22Rv1 (cell line): ENCODE results near the gene ST8SIA6.

Experiments
- H3K27ac ChIP-seq: fragments of 450-650 bp; 2 replicates; pipeline ENCODE4 v1.5.1; 2017
- ZFX ChIP-seq: fragments of 450-650 bp; IDR thresholded peaks from 2 replicates; pipeline ENCODE4 v1.6.1; 2017; ENCODE audit warnings: antibody characterized with exemption, borderline replicate concordance
- TF ChIP-seq, protein P1 (sequence below): fragments of 450-650 bp; IDR thresholded peaks from 2 replicates; pipeline ENCODE4 v1.5.1; 2017; ENCODE audit warnings: mild to moderate bottlenecking

ST8SIA6 gene

DNA sequence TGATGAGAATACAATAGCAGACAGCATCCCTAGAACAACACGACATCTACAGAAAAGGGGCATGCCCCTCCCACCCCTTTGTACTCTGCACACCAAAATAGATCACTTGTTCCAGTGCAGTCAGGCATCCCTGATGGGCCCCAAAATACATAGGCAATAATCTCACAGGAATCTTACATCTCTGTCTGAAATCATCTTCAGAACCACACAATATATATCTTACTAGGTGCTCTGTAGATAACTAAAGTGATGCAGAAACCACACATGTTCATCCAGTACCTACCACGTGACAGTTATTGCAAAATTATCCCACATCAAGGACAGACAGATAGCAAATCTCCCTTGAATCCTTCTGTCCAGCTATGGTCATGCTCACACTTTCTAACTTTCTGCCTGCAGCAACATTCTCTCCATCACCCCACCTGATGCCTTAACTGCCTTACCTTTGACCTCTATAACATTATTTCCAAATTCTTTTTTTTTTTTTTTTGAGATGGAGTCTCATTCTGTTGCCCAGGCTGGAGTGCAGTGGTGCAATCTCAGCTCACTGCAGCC, 30.7 kb downstream of the ST8SIA6 start:
- TF ChIP-seq, protein P1, sequence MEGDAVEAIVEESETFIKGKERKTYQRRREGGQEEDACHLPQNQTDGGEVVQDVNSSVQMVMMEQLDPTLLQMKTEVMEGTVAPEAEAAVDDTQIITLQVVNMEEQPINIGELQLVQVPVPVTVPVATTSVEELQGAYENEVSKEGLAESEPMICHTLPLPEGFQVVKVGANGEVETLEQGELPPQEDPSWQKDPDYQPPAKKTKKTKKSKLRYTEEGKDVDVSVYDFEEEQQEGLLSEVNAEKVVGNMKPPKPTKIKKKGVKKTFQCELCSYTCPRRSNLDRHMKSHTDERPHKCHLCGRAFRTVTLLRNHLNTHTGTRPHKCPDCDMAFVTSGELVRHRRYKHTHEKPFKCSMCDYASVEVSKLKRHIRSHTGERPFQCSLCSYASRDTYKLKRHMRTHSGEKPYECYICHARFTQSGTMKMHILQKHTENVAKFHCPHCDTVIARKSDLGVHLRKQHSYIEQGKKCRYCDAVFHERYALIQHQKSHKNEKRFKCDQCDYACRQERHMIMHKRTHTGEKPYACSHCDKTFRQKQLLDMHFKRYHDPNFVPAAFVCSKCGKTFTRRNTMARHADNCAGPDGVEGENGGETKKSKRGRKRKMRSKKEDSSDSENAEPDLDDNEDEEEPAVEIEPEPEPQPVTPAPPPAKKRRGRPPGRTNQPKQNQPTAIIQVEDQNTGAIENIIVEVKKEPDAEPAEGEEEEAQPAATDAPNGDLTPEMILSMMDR = no peak
- TF ChIP-seq ZFX = no peak
- no peak overlapping the region for H3K27ac ChIP-seq

DNA sequence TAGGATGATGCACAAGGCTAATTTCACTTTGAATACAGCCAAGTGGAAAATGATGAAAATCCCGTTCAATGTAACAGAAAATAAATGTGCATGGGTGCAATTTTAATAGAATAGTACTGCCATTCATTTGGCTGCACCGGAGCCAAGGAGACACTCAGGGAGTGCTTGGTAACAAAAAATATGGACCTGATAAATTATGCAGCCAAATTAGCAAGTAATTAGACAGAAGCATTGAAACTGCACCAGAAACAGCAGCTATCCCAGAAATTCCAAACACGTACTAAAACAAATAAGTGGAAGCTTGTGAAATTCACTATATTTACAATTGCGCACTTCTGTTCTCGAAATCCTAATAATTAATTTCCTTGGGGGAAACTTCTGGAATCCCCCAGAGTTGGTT, 31.5 kb downstream of the ST8SIA6 start:
- no peak overlapping the region for H3K27ac ChIP-seq

DNA sequence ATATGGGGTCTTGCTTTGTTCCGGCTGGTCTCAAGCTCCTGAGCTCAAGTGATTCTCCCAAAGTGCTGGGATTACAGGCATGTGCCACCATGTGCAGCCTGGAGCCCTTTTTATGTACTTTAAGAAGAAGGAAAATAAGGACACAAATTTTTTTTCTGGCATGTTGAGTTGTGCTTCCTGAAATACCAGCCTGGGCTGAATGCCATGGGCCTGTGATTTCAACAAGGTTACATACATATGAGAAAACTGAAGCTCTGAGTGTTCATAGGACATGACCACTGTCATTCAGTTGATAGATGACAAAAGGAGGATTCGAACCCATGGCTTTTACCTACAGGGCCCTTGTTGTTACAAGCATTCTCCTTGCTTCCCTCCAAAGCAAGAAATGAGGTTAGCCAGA, 36.1 kb downstream of the ST8SIA6 start:
- no peak for TF ChIP-seq ZFX
- TF ChIP-seq, protein P1 = no peak
- H3K27ac ChIP-seq = no peak overlapping the region

More for the DNA sequence above, 31.5 kb downstream of the ST8SIA6 start:
- TF ChIP-seq, protein P1 = no peak
- TF ChIP-seq ZFX = no peak

DNA sequence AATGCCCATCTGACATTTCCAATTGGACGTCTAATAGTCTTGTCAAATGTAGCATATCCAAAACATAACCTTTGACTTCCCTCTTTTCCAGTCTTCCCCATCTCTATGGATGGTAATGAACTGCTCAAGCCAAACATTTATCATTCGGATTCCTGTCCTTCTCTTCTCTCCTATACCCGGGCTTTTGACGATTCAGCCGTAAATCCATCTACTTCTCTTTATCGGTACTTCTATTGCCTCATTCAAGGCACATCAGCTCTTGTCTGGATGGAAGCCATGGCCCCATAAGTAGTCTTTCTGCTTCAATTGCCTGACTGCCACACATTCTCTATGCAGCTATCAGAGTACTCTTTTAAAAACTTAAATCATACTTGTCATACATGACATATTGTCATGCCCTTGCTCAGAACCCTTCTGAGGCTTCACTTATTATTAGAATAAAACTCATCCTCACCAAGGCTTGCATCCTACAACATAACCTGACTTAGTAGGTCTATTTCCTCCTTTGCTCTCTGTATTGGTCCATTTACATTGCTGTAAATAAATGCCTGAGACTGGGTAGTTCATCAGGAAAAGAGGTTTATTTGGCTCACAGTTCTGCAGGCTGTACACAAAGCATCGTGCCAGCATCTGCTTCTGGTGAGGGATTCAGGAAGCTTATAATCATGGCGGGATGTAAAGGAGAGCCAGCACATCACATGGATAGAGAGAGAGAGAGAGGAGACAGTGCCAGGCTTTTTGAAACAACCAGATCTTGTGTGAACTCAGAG, 37.8 kb downstream of the ST8SIA6 start:
- H3K27ac ChIP-seq = no peak overlapping the region
- TF ChIP-seq, protein P1 = no peak
- no peak for TF ChIP-seq ZFX

DNA sequence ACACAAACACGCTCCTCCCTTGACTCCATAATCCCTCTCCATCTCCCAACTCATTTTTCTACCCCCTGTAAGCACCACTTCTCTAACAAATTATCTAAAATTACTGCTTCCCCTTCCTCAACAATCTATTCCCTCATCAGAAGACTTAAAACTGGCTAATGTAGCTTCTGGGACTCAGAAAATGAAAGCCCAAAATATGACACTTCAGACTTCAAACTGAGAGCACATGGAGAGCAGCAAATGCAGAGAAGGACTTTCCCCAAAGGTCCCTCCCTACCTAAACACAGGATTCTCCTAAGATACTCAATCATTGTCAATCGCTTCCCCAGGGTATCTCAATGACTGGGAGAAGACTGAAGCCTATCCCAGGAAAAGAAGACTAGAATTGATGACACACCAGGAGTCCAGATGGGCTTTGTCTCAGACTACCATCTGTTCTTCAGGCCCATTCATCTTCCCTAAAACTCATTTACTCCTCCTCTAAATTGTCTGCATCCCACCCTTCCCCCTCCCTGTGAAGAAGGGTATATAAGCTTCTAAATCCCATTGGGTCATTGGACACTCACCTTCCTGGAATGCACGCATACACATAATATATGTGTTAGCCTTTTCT, 39.2 kb downstream of the ST8SIA6 start:
- H3K27ac ChIP-seq = no peak overlapping the region
- no peak for TF ChIP-seq ZFX
- TF ChIP-seq, protein P1 = no peak

DNA sequence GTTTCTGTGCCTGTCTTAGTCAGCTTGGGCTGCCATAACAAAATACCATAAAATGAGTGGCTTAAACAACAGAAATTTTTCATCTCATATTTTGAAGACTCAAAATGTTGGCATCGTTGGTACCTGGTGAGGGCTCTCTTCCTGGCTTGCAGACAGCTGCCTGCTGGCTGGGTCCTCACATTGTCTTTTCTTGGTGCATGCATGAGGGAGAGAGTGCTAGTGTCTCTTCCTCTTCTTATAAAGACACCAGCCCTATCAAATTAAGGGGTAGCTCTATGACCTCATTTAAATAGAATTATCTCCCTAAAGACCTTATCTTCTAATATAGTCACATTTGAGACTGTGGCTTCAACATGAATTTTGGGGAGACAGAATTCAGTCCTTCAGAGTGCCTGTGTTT, 39.9 kb downstream of the ST8SIA6 start:
- H3K27ac ChIP-seq = no peak overlapping the region
- no peak for TF ChIP-seq ZFX
- TF ChIP-seq, protein P1 = no peak

DNA sequence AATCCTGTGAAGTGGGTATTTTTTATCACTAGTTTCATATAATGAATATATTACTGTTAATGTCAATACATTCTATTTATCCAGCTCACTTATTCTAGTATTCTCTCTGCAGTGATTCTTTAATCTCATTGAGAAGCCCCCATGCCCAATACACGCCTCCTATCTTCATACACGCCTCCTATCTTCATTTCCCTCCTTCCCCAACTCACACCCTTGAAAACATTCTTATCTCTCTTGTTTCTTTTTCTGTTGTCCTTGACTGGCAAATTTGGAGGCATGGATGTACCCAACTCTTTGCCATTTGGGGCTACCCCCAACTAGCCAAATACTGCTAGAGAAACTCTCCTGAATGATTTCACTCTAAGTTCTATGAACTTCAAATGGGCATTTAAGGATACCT, 40.5 kb downstream of the ST8SIA6 start:
- TF ChIP-seq, protein P1 = no peak
- TF ChIP-seq ZFX = no peak

More for the DNA sequence above, 40.5 kb downstream of the ST8SIA6 start:
- no peak overlapping the region for H3K27ac ChIP-seq
